Mesendoderm (in vitro differentiated cells): ENCODE results near the gene DIPK1C.

ENCODE experiments used
- DNase-seq: peaks from one replicate; pipeline ENCODE4 v3.0.0; 2013
- H2AK5ac ChIP-seq: 2 replicates; pipeline ENCODE4 v1.6.1; 2013; ENCODE audit warnings: low read length, inconsistent platforms
- H2BK120ac ChIP-seq: 2 replicates; pipeline ENCODE4 v1.6.1; 2013; ENCODE audit warnings: low read depth, mild to moderate bottlenecking, low read length, moderate library complexity, mixed read lengths
- H2BK15ac ChIP-seq: replicated peaks from 2 replicates; pipeline ENCODE4 v1.6.1; 2013; ENCODE audit warnings: low read depth, mild to moderate bottlenecking, moderate library complexity
- H2BK5ac ChIP-seq: 2 replicates; pipeline ENCODE4 v1.6.1; 2013; ENCODE audit warnings: low read length, inconsistent platforms
- H3K18ac ChIP-seq: 2 replicates; pipeline ENCODE4 v1.6.1; 2013; ENCODE audit warnings: mild to moderate bottlenecking, low read length, mixed read lengths
- H3K23ac ChIP-seq: one replicate; pipeline ENCODE4 v1.6.1; 2013; ENCODE audit warnings: low read length
- H3K27ac ChIP-seq: 2 replicates; pipeline ENCODE4 v1.5.1; 2013; ENCODE audit warnings: low read depth, mild to moderate bottlenecking, inconsistent platforms, low read length, moderate library complexity
- H3K27me3 ChIP-seq: 2 replicates; pipeline ENCODE4 v1.6.1; 2013; ENCODE audit warnings: low read length, control low read depth, mild to moderate bottlenecking, inconsistent platforms; ENCODE audit not compliant: insufficient read depth, poor library complexity
- H3K36me3 ChIP-seq: 2 replicates; pipeline ENCODE4 v1.6.1; 2013; ENCODE audit warnings: low read length, inconsistent platforms; ENCODE audit not compliant: control insufficient read depth, insufficient read depth
- H3K4ac ChIP-seq: one replicate; pipeline ENCODE4 v1.6.1; 2013; ENCODE audit warnings: low read depth, mild to moderate bottlenecking, low read length, moderate library complexity
- H3K4me1 ChIP-seq: 2 replicates; pipeline ENCODE4 v1.6.1; 2013; ENCODE audit warnings: low read depth, low read length, inconsistent platforms; ENCODE audit not compliant: control insufficient read depth
- H3K4me2 ChIP-seq: 2 replicates; pipeline ENCODE4 v1.6.1; 2013; ENCODE audit warnings: low read length
- H3K4me3 ChIP-seq: 2 replicates; pipeline ENCODE4 v1.5.1; 2013; ENCODE audit warnings: mild to moderate bottlenecking, low read length
- H3K56ac ChIP-seq: one replicate; pipeline ENCODE4 v1.6.1; 2013; ENCODE audit warnings: low read length
- H3K79me1 ChIP-seq: 2 replicates; pipeline ENCODE4 v1.6.1; 2013; ENCODE audit warnings: low read length, inconsistent platforms
- H3K79me2 ChIP-seq: 2 replicates; pipeline ENCODE4 v1.6.1; 2013; ENCODE audit warnings: mild to moderate bottlenecking, low read length; ENCODE audit not compliant: control insufficient read depth, insufficient read depth
- H3K9ac ChIP-seq: 2 replicates; pipeline ENCODE4 v1.6.1; 2013; ENCODE audit warnings: low read length, inconsistent platforms
- H4K5ac ChIP-seq: one replicate; pipeline ENCODE4 v1.6.1; 2013; ENCODE audit warnings: low read length
- H4K8ac ChIP-seq: one replicate; pipeline ENCODE4 v1.6.1; 2013; ENCODE audit warnings: low read depth, mild to moderate bottlenecking, control low read depth, low read length, moderate library complexity
- WGBS: extraction: QIAGEN DNeasy Blood & Tissue Kit; methylation state at CpG from one replicate; pipeline ENCODE4 v1.1.7; 2013; ENCODE audit warnings: low lambda C conversion rate, missing lambda C conversion rate; ENCODE audit not compliant: insufficient coverage; ENCODE audit errors: extremely low coverage; 5-methylcytosine and 5-hydroxymethylcytosine counted together

Gene DIPK1C

GRCh38 chr18:74425161-74425560 is 31.9 kb downstream of the DIPK1C start:
- no peaks in the 10 kb centered on the region for H3K4me1 ChIP-seq
- H2AK5ac ChIP-seq = no peak overlapping the region
- H2BK15ac ChIP-seq = no peak overlapping the region
- no peak overlapping the region for H3K27ac ChIP-seq
- H3K4me2 ChIP-seq = no peak overlapping the region
- H3K56ac ChIP-seq = no peak overlapping the region
- no CpG with 5 or more reads among the region's 4 CpGs for WGBS
- no peak overlapping the region for H2BK120ac ChIP-seq
- H3K9ac ChIP-seq = no peak overlapping the region
- no peak overlapping the region for H3K18ac ChIP-seq
- H3K36me3 ChIP-seq = no peaks in the 10 kb centered on the region
- no peak overlapping the region for H3K4me3 ChIP-seq
- H3K23ac ChIP-seq = no peak overlapping the region
- H4K8ac ChIP-seq = no peak overlapping the region
- no peak overlapping the region for H2BK5ac ChIP-seq
- no peak for DNase-seq
- no peaks in the 10 kb centered on the region for H3K79me1 ChIP-seq
- H3K27me3 ChIP-seq = no peaks in the 10 kb centered on the region
- H3K4ac ChIP-seq = no peak overlapping the region
- H3K79me2 ChIP-seq = no peaks in the 10 kb centered on the region
- no peak overlapping the region for H4K5ac ChIP-seq

GRCh38 chr18:74422541-74422940 is 34.6 kb downstream of the DIPK1C start:
- Histone ChIP-seq H3K9ac (no peak overlapping the region), H3K23ac (no peak overlapping the region), H2BK15ac (no peak overlapping the region), H2BK5ac (no peak overlapping the region), H3K4me3 (no peak overlapping the region), H3K4me1 (no peaks in the 10 kb centered on the region), H3K27ac (no peak overlapping the region), H4K8ac (no peak overlapping the region), H3K56ac (no peak overlapping the region), H2AK5ac (no peak overlapping the region), H3K4me2 (no peak overlapping the region), H3K18ac (no peak overlapping the region), H2BK120ac (no peak overlapping the region), H3K79me2 (no peaks in the 10 kb centered on the region), H3K27me3 (no peaks in the 10 kb centered on the region), H3K79me1 (no peaks in the 10 kb centered on the region), H3K36me3 (no peaks in the 10 kb centered on the region), H4K5ac (no peak overlapping the region), H3K4ac (no peak overlapping the region)
- WGBS = no CpG with 5 or more reads among the region's 3 CpGs
- no peak for DNase-seq

GRCh38 chr18:74420926-74421325 is 36.2 kb downstream of the DIPK1C start:
- Histone ChIP-seq H3K4me1 (no peaks in the 10 kb centered on the region), H2AK5ac (no peak overlapping the region), H3K27ac (no peak overlapping the region), H3K4me2 (no peak overlapping the region), H3K4me3 (no peak overlapping the region), H3K27me3 (no peaks in the 10 kb centered on the region), H3K79me2 (no peaks in the 10 kb centered on the region), H3K23ac (no peak overlapping the region), H3K9ac (no peak overlapping the region), H3K79me1 (no peaks in the 10 kb centered on the region), H2BK120ac (no peak overlapping the region), H2BK15ac (no peak overlapping the region), H4K8ac (no peak overlapping the region), H4K5ac (no peak overlapping the region), H2BK5ac (no peak overlapping the region), H3K4ac (no peak overlapping the region), H3K56ac (no peak overlapping the region), H3K36me3 (no peaks in the 10 kb centered on the region), H3K18ac (no peak overlapping the region)
- WGBS = no CpG with 5 or more reads among the region's 5 CpGs
- DNase-seq = no peak

- H3K79me2 ChIP-seq = no peaks in the 10 kb centered on the region
- no peak overlapping the region for H3K18ac ChIP-seq
- H3K23ac ChIP-seq = no peak overlapping the region
- no peak overlapping the region for H3K56ac ChIP-seq
- no peak overlapping the region for H3K4me3 ChIP-seq
- no peaks in the 10 kb centered on the region for H3K4me1 ChIP-seq
- H3K27ac ChIP-seq = no peak overlapping the region
- H3K36me3 ChIP-seq = no peaks in the 10 kb centered on the region
- H2BK5ac ChIP-seq = no peak overlapping the region
- no peak overlapping the region for H3K4me2 ChIP-seq
- no peak overlapping the region for H4K5ac ChIP-seq
- H2BK120ac ChIP-seq = no peak overlapping the region
- no peaks in the 10 kb centered on the region for H3K27me3 ChIP-seq
- no peak overlapping the region for H4K8ac ChIP-seq
- H3K79me1 ChIP-seq = no peaks in the 10 kb centered on the region
- WGBS = no CpG with 5 or more reads among the region's 2 CpGs
- no peak overlapping the region for H2BK15ac ChIP-seq
- no peak for DNase-seq
- no peak overlapping the region for H3K9ac ChIP-seq
- H2AK5ac ChIP-seq = no peak overlapping the region
- no peak overlapping the region for H3K4ac ChIP-seq
Measured at GRCh38 chr18:74420481-74420880, 36.6 kb downstream of the DIPK1C start.

- no CpG with 5 or more reads among the region's 4 CpGs for WGBS
- H2AK5ac ChIP-seq = no peak overlapping the region
- no peaks in the 10 kb centered on the region for H3K36me3 ChIP-seq
- H3K9ac ChIP-seq = no peak overlapping the region
- no peak overlapping the region for H3K4ac ChIP-seq
- H3K4me2 ChIP-seq = no peak overlapping the region
- H2BK15ac ChIP-seq = no peak overlapping the region
- H3K79me1 ChIP-seq = no peaks in the 10 kb centered on the region
- no peaks in the 10 kb centered on the region for H3K4me1 ChIP-seq
- DNase-seq = no peak
- no peak overlapping the region for H3K27ac ChIP-seq
- no peaks in the 10 kb centered on the region for H3K27me3 ChIP-seq
- no peak overlapping the region for H3K4me3 ChIP-seq
- H3K23ac ChIP-seq = no peak overlapping the region
- no peaks in the 10 kb centered on the region for H3K79me2 ChIP-seq
- no peak overlapping the region for H2BK120ac ChIP-seq
- no peak overlapping the region for H3K18ac ChIP-seq
- no peak overlapping the region for H3K56ac ChIP-seq
- no peak overlapping the region for H4K5ac ChIP-seq
- no peak overlapping the region for H2BK5ac ChIP-seq
- no peak overlapping the region for H4K8ac ChIP-seq
Measured at GRCh38 chr18:74419761-74420160, 37.3 kb downstream of the DIPK1C start.

- Histone ChIP-seq H3K79me2 (no peaks in the 10 kb centered on the region), H3K27ac (no peak overlapping the region), H3K4me2 (no peak overlapping the region), H3K27me3 (no peaks in the 10 kb centered on the region), H3K36me3 (no peaks in the 10 kb centered on the region), H3K4ac (no peak overlapping the region), H2BK120ac (no peak overlapping the region), H4K5ac (no peak overlapping the region), H3K4me1 (no peaks in the 10 kb centered on the region), H3K9ac (no peak overlapping the region), H4K8ac (no peak overlapping the region), H3K79me1 (no peaks in the 10 kb centered on the region), H2BK5ac (no peak overlapping the region), H3K23ac (no peak overlapping the region), H2BK15ac (no peak overlapping the region), H3K18ac (no peak overlapping the region), H2AK5ac (no peak overlapping the region), H3K4me3 (no peak overlapping the region), H3K56ac (no peak overlapping the region)
- no peak for DNase-seq
- WGBS = no CpG with 5 or more reads among the region's 2 CpGs
Measured at GRCh38 chr18:74418023-74418422, 39.1 kb downstream of the DIPK1C start.
